HCT116 (cell line): Measurements from ENCODE around the gene NR2E1.

Source experiments
- CEBPB ChIP-seq: IDR thresholded peaks from 2 replicates; pipeline ENCODE4 v1.6.1; 2012; ENCODE audit warnings: low read depth
- SP1 ChIP-seq: IDR thresholded peaks from 2 replicates; pipeline ENCODE4 v1.6.1; 2012; ENCODE audit warnings: low read depth
- YY1 ChIP-seq: IDR thresholded peaks from 2 replicates; pipeline ENCODE4 v1.6.1; 2011; ENCODE audit warnings: low read length, low read depth, moderate library complexity, mild to moderate bottlenecking; ENCODE audit not compliant: insufficient replicate concordance; ENCODE audit errors: extremely low read depth
- ZNF274 ChIP-seq: fragments of 200-500 bp; sonication (Bioruptor generic); IDR thresholded peaks from 2 replicates; pipeline ENCODE4 v1.6.1; 2014; ENCODE audit warnings: mild to moderate bottlenecking, low read depth, low read length, inconsistent platforms
- TF ChIP-seq, protein P1 (sequence below): IDR thresholded peaks from 2 replicates; pipeline ENCODE4 v1.6.1; 2012
- TF ChIP-seq, protein P2 (sequence below), 3 experiments: fragments of 200-600 bp in 1 of 3; sonication (generic) in 1 of 3; IDR thresholded peaks in 2 of 3; conservative IDR thresholded peaks in 1 of 3; 2 replicates each; pipeline ENCODE4 v1.5.1; 2012 to 2017; ENCODE audit warnings: low read depth in 2 of 3, low read length in 2 of 3, antibody characterized with exemption in 1 of 3, borderline replicate concordance in 1 of 3, control low read depth in 1 of 3, mild to moderate bottlenecking in 1 of 3, mixed read lengths in 1 of 3, mixed run types in 1 of 3, moderate library complexity in 1 of 3; ENCODE audit not compliant: insufficient read depth in 1 of 3

DNA sequence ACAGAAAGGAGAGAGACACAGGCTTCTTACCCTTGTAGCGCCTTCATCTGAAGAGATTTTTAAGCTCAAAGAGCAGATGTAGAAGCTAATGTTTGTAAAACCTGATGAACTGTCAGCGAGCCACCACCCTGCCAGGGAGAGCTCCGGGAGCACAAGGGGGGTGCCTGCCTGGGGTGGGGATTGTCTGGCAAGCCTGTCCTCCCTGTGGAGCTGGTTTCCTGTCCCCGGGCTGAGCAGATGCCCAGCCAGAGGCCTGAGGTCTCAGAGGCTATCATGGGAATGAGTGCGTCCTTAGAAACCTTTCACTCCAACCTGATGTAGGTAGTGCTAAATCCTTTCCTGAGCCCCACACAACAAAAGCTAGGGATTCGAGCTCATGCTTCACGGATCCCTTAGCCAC is 41.9 kb upstream of the NR2E1 start:
- TF ChIP-seq, protein P1, sequence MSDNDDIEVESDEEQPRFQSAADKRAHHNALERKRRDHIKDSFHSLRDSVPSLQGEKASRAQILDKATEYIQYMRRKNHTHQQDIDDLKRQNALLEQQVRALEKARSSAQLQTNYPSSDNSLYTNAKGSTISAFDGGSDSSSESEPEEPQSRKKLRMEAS = no peak
- TF ChIP-seq, protein P2, sequence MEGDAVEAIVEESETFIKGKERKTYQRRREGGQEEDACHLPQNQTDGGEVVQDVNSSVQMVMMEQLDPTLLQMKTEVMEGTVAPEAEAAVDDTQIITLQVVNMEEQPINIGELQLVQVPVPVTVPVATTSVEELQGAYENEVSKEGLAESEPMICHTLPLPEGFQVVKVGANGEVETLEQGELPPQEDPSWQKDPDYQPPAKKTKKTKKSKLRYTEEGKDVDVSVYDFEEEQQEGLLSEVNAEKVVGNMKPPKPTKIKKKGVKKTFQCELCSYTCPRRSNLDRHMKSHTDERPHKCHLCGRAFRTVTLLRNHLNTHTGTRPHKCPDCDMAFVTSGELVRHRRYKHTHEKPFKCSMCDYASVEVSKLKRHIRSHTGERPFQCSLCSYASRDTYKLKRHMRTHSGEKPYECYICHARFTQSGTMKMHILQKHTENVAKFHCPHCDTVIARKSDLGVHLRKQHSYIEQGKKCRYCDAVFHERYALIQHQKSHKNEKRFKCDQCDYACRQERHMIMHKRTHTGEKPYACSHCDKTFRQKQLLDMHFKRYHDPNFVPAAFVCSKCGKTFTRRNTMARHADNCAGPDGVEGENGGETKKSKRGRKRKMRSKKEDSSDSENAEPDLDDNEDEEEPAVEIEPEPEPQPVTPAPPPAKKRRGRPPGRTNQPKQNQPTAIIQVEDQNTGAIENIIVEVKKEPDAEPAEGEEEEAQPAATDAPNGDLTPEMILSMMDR (IDR thresholded peaks at IDR 0.05 in 2 of 3, conservative IDR thresholded peaks at IDR 0.05 in 1 of 3; ENCODE audit: borderline replicate concordance in 1 of 3, insufficient read depth in 1 of 3, low read depth in 2 of 3, low read length in 2 of 3) = no peak
- TF ChIP-seq ZNF274 = no peak
- no peak for TF ChIP-seq SP1
- no peak for TF ChIP-seq YY1
- TF ChIP-seq CEBPB = no peak
